IMR-90 (cell line): Measurements from ENCODE around the gene MXRA8. TPM values are rescaled to one million over a fixed set of nuclear protein-coding genes. Genes with fewer than 3 reads are reported as not detected.

Source experiments
- ATAC-seq: fragments of 200-7000 bp; cut with Tn5 transposase; 2 replicates; pipeline ENCODE4 v1.9.1; 2020; ENCODE audit warnings: low read depth, mild to moderate bottlenecking, moderate library complexity
- BruUV-seq: library from RNA; stranded (reverse); fragments of 400-500 nt; replicated peaks from 2 replicates; lab custom pipeline; 2021; lab: Mats Ljungman, UMichigan
- CTCF ChIA-PET: fragments of 300-600 bp; formaldehyde crosslinking; extraction: SDS; loops from one replicate; lab custom pipeline; 2021; ENCODE audit warnings: antibody characterized with exemption; lab: Yijun Ruan, JAX
- POLR2A ChIA-PET: fragments of 300-600 bp; sonication (Branson Sonifier 250); formaldehyde crosslinking; loops from one replicate; lab custom pipeline; 2022; ENCODE audit warnings: antibody characterized with exemption; ENCODE audit not compliant: unreplicated experiment; lab: Charles Lee
- DNase-seq: peaks from one replicate; pipeline ENCODE4 v3.0.0; 2013
- H2AFZ ChIP-seq: replicated peaks from 2 replicates; pipeline ENCODE3; 2013; ENCODE audit warnings: low read length, mild to moderate bottlenecking; ENCODE audit not compliant: poor library complexity
- H2AK5ac ChIP-seq: 2 replicates; pipeline ENCODE4 v1.6.1; 2013; ENCODE audit warnings: low read depth, low read length, inconsistent platforms
- H2AK9ac ChIP-seq: replicated peaks from 2 replicates; pipeline ENCODE3; 2013; ENCODE audit warnings: mild to moderate bottlenecking, low read depth, low read length, moderate library complexity; ENCODE audit not compliant: poor library complexity
- H2BK120ac ChIP-seq: 2 replicates; pipeline ENCODE4 v1.6.1; 2013; ENCODE audit warnings: low read depth, low read length, inconsistent platforms
- H2BK15ac ChIP-seq: 3 replicates; pipeline ENCODE4 v1.6.1; 2013; ENCODE audit warnings: low read depth, low read length, inconsistent platforms
- H2BK20ac ChIP-seq: 2 replicates; pipeline ENCODE4 v1.6.1; 2013; ENCODE audit warnings: low read depth, mild to moderate bottlenecking, inconsistent platforms, low read length, moderate library complexity
- H2BK5ac ChIP-seq: 2 replicates; pipeline ENCODE4 v1.6.1; 2013; ENCODE audit warnings: mild to moderate bottlenecking, low read depth, low read length, inconsistent platforms; ENCODE audit not compliant: poor library complexity, severe bottlenecking
- H3K14ac ChIP-seq: replicated peaks from 2 replicates; pipeline ENCODE4 v1.6.1; 2013; ENCODE audit warnings: low read depth, low read length, inconsistent platforms
- H3K18ac ChIP-seq: 2 replicates; pipeline ENCODE4 v1.6.1; 2013; ENCODE audit warnings: low read depth, low read length, control low read depth
- H3K23ac ChIP-seq: 2 replicates; pipeline ENCODE4 v1.6.1; 2013; ENCODE audit warnings: low read depth, low read length, inconsistent platforms
- H3K27ac ChIP-seq: 2 replicates; pipeline ENCODE4 v1.5.1; 2013; ENCODE audit warnings: mild to moderate bottlenecking, control low read depth, low read length; ENCODE audit not compliant: insufficient read depth
- H3K27me3 ChIP-seq: 2 replicates; pipeline ENCODE4 v1.6.1; 2013; ENCODE audit warnings: low read length; ENCODE audit not compliant: control insufficient read depth, insufficient read depth
- H3K36me3 ChIP-seq: 2 replicates; pipeline ENCODE4 v1.6.1; 2013; ENCODE audit warnings: low read length, mixed read lengths; ENCODE audit not compliant: control insufficient read depth, insufficient read depth
- H3K4ac ChIP-seq: 2 replicates; pipeline ENCODE4 v1.6.1; 2013; ENCODE audit warnings: low read depth, low read length, inconsistent platforms
- H3K4me1 ChIP-seq: 2 replicates; pipeline ENCODE4 v1.6.1; 2013; ENCODE audit warnings: low read length, mixed read lengths; ENCODE audit not compliant: control insufficient read depth, insufficient read depth
- H3K4me2 ChIP-seq: 2 replicates; pipeline ENCODE4 v1.6.1; 2013; ENCODE audit warnings: low read depth, mild to moderate bottlenecking, control low read depth, low read length, moderate library complexity
- H3K4me3 ChIP-seq: 2 replicates; pipeline ENCODE4 v1.5.1; 2013; ENCODE audit warnings: low read depth, mild to moderate bottlenecking, control low read depth, low read length, moderate library complexity; ENCODE audit not compliant: insufficient read depth
- H3K56ac ChIP-seq: 2 replicates; pipeline ENCODE4 v1.6.1; 2013; ENCODE audit warnings: low read length, inconsistent platforms; ENCODE audit not compliant: insufficient read depth; ENCODE audit errors: extremely low read depth
- H3K79me1 ChIP-seq, 2 experiments: 2 replicates each; pipeline ENCODE4 v1.6.1; 2013; ENCODE audit warnings: low read length in 2 of 2, inconsistent platforms in 1 of 2, low read depth in 1 of 2
- H3K9ac ChIP-seq: 2 replicates; pipeline ENCODE4 v1.6.1; 2013; ENCODE audit warnings: low read depth, low read length, control low read depth
- H3K9me1 ChIP-seq: 2 replicates; pipeline ENCODE4 v1.6.1; 2013; ENCODE audit warnings: low read length, inconsistent platforms; ENCODE audit not compliant: insufficient read depth
- H3K9me3 ChIP-seq: 2 replicates; pipeline ENCODE4 v1.6.1; 2013; ENCODE audit warnings: low read length; ENCODE audit not compliant: control insufficient read depth, insufficient read depth
- H4K20me1 ChIP-seq: 2 replicates; pipeline ENCODE4 v1.6.1; 2013; ENCODE audit warnings: low read length, inconsistent platforms; ENCODE audit not compliant: insufficient read depth
- H4K5ac ChIP-seq: 2 replicates; pipeline ENCODE4 v1.6.1; 2013; ENCODE audit warnings: mild to moderate bottlenecking, low read depth, low read length, control low read depth
- H4K8ac ChIP-seq, 2 experiments: 2 replicates each; pipeline ENCODE4 v1.6.1; 2013; ENCODE audit warnings: low read depth in 2 of 2, low read length in 2 of 2, control low read depth in 1 of 2, inconsistent platforms in 1 of 2
- H4K91ac ChIP-seq: 2 replicates; pipeline ENCODE4 v1.6.1; 2013; ENCODE audit warnings: low read depth, low read length, inconsistent platforms; ENCODE audit not compliant: insufficient read depth
- BHLHE40 ChIP-seq: fragments of 150-350 bp; IDR thresholded peaks from 2 replicates; pipeline ENCODE4 v1.6.1; 2016; ENCODE audit warnings: mild to moderate bottlenecking, low read depth, low read length
- FOS ChIP-seq: fragments of 150-350 bp; IDR thresholded peaks from 2 replicates; pipeline ENCODE4 v1.6.1; 2016; ENCODE audit warnings: low read depth, low read length
- MAZ ChIP-seq: IDR thresholded peaks from 2 replicates; pipeline ENCODE4 v1.6.1; 2012; ENCODE audit warnings: low read depth, mild to moderate bottlenecking, low read length, improper control_type of control experiment, moderate library complexity, borderline replicate concordance
- MXI1 ChIP-seq: IDR thresholded peaks from 2 replicates; pipeline ENCODE4 v1.6.1; 2012; ENCODE audit warnings: low read depth, mild to moderate bottlenecking, low read length, moderate library complexity, borderline replicate concordance
- NFE2L2 ChIP-seq: fragments of 150-350 bp; IDR thresholded peaks from 2 replicates; pipeline ENCODE4 v1.6.1; 2016; ENCODE audit warnings: low read depth, mild to moderate bottlenecking, low read length
- WGBS, 2 experiments: methylation state at CpG; one replicate each; pipeline versions ENCODE4 v1.1.5 to v1.1.7; 2013; ENCODE audit warnings: missing lambda C conversion rate in 2 of 2; ENCODE audit not compliant: insufficient read length in 1 of 2; ENCODE audit errors: extremely low coverage in 2 of 2; 5-methylcytosine and 5-hydroxymethylcytosine counted together
- dilution Hi-C: fragments of 300-500 bp; cut with HindIII; formaldehyde crosslinking; loops from one replicate; pipeline ENCODE4 v1.14.3; 2018; ENCODE audit warnings: low sequenced_read_pairs; ENCODE audit not compliant: unreplicated experiment
- in situ Hi-C: fragments of 300-500 bp; cut with MboI; formaldehyde crosslinking; loops from 3 replicates; pipeline ENCODE4 v1.14.3; 2019; ENCODE audit warnings: low sequenced_read_pairs, inconsistent platforms, mixed read lengths
- intact Hi-C: fragments of 100-400 bp; cut with micrococcal nuclease; formaldehyde crosslinking; loops from 2 replicates; pipeline ENCODE4 v1.10.0; 2022
- polyA plus RNA-seq, 3 experiments: library from polyadenylated mRNA; depleted of rRNA; stranded (reverse); fragments of >200 nt; gene quantifications; 2 replicates each; pipeline ENCODE4 v1.2.3, GENCODE V29; 2012; ENCODE audit warnings: low replicate concordance in 1 of 3
- total RNA-seq: library from RNA; depleted of rRNA; stranded (reverse); fragments of >200 nt; gene quantifications from 2 replicates; pipeline ENCODE4 v1.2.3, GENCODE V29; 2012
- TF ChIP-seq, protein P1 (sequence below): fragments of 150-350 bp; IDR thresholded peaks from 2 replicates; pipeline ENCODE4 v1.6.1; 2016; ENCODE audit warnings: low read depth, mild to moderate bottlenecking, low read length, moderate library complexity, borderline replicate concordance
- TF ChIP-seq, protein P2 (sequence below): conservative IDR thresholded peaks from 2 replicates; pipeline ENCODE4 v1.5.1; 2012; ENCODE audit warnings: mild to moderate bottlenecking, low read depth, low read length, improper control_type of control experiment

The MXRA8 gene
- total and polyA plus RNA-seq, 2 of the 4 experiments (the other 2 are of a cell fraction): 92.5 to 469 TPM

DNA sequence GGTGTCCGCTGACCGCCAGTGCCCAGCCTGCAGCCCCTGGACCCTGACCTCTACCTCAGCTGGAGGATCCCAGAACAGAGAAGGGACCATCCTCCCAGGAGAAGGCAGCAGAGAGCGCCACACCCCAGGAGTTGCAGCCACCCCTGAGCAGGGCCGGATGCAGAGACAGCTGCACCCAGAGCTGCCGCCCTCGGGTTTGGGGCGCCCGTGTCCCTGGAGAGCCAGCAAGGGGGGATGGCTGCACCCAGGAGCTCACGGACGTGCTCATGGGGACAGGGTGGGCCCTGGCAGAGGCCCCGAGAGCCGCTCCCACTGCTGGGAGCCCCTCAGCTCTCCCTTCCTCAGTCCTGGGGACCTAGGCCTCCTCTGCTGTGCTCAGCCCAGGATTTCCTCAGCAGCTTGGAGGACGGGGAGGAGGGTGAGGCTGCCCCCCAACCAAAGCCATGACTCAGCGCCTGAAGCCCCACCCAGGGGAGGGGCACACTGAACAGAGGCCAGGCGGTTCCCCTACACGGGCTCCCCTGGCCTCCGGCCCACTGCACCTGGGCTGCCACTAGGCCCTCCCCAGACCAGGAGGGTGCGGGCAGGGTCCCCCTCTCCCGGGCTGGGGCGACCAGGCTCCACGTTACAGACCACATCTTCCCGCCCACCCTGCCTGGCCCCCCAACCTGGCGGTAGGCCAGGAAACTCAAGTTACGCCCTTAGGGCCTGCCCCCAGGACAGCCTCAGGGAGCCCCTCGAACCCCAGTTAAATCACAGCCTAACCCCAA, 52.9 kb downstream of the MXRA8 start:
- Histone ChIP-seq H3K14ac (peak overlapping the region; percentile 67), H2AFZ (peak overlapping the region; percentile 87), H3K56ac (0 out of 2 replicates have a peak overlapping the region, but pooled peaks have one; percentile 31), H2AK5ac (peak overlapping the region; percentile 91), H4K5ac (peak overlapping the region; percentile 58), H2BK20ac (peak overlapping the region; percentile 38), H3K4me1 (peaks cover 31% of the 10 kb centered on the region), H2AK9ac (peak overlapping the region; percentile 97), H3K9me3 (no peaks in the 10 kb centered on the region), H2BK15ac (peak overlapping the region; percentile 72; the same call in 2 of the 3 replicates), H3K27me3 (no peaks in the 10 kb centered on the region), H3K36me3 (peaks cover 8% of the 10 kb centered on the region), H4K20me1 (peaks cover 41% of the 10 kb centered on the region), H2BK120ac (peak overlapping the region; percentile 70), H3K4me3 (peak overlapping the region; percentile 93), H3K9me1 (peaks cover 3% of the 10 kb centered on the region), H4K91ac (peak overlapping the region; percentile 86), H4K8ac (peak overlapping the region; percentile 36 to 91; a peak in 3 of 4 replicates), H3K9ac (peak overlapping the region; percentile 91), H3K4ac (peak overlapping the region; percentile 90), H3K27ac (peak overlapping the region; percentile 89), H3K23ac (peak overlapping the region; percentile 84), H2BK5ac (peak overlapping the region; percentile 75), H3K79me1 (peaks cover 3 to 68% of the 10 kb centered on the region in 2 experiments; a peak in 3 of 4 replicates), H3K4me2 (peak overlapping the region; percentile 100), H3K18ac (peak overlapping the region; percentile 24; the same call in 1 of the 2 replicates)
- 30% methylated on average over 9 of the region's 25 CpGs; no CpG with 5 or more reads in 1 of the 2 experiments for WGBS, 2 experiments
- peak; percentile 64; the same call in 1 of the 2 replicates for TF ChIP-seq NFE2L2
- TF ChIP-seq, protein P1, sequence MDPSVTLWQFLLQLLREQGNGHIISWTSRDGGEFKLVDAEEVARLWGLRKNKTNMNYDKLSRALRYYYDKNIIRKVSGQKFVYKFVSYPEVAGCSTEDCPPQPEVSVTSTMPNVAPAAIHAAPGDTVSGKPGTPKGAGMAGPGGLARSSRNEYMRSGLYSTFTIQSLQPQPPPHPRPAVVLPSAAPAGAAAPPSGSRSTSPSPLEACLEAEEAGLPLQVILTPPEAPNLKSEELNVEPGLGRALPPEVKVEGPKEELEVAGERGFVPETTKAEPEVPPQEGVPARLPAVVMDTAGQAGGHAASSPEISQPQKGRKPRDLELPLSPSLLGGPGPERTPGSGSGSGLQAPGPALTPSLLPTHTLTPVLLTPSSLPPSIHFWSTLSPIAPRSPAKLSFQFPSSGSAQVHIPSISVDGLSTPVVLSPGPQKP: no peak
- TF ChIP-seq FOS: peak; percentile 41; the same call in 1 of the 2 replicates
- TF ChIP-seq, protein P2, sequence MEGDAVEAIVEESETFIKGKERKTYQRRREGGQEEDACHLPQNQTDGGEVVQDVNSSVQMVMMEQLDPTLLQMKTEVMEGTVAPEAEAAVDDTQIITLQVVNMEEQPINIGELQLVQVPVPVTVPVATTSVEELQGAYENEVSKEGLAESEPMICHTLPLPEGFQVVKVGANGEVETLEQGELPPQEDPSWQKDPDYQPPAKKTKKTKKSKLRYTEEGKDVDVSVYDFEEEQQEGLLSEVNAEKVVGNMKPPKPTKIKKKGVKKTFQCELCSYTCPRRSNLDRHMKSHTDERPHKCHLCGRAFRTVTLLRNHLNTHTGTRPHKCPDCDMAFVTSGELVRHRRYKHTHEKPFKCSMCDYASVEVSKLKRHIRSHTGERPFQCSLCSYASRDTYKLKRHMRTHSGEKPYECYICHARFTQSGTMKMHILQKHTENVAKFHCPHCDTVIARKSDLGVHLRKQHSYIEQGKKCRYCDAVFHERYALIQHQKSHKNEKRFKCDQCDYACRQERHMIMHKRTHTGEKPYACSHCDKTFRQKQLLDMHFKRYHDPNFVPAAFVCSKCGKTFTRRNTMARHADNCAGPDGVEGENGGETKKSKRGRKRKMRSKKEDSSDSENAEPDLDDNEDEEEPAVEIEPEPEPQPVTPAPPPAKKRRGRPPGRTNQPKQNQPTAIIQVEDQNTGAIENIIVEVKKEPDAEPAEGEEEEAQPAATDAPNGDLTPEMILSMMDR: no peak
- peak; percentile 19; the same call in 1 of the 2 replicates for TF ChIP-seq BHLHE40
- TF ChIP-seq MXI1: no peak
- TF ChIP-seq MAZ: peak; percentile 86
- CTCF ChIA-PET: interaction anchor here (0.7 to 1.3 kb wide), 2 partner anchors 29 to 183 kb away, joined by 3 read pairs; no protein-coding TSS in a partner anchor
- ATAC-seq (peak; percentile 30), DNase-seq (peak; percentile 71)
- POLR2A ChIA-PET: no interaction called here
- intact Hi-C loops: loop anchor here (5.0 kb wide), 2 partner anchors 52 to 183 kb away; partner anchors contain the start of gene MXRA8
- dilution Hi-C loops: no loop called here
- BruUV-seq: no TSS peak
- in situ Hi-C loops: no loop called here
